Activated CD4-positive, alpha-beta T cell treated with anti-CD3 and anti-CD28 coated beads, Interleukin-2, amount 10 ng/mL, durations not matched to agents 24 days and 14 days (primary cell): ENCODE data around the gene WDR7. TPM values are rescaled to one million over a fixed set of nuclear protein-coding genes. Genes with fewer than 3 reads are reported as not detected.

ENCODE experiments used
- DNase-seq: peaks from one replicate; pipeline ENCODE4 v3.0.0; 2022
- H3K27ac Mint-ChIP-seq: one replicate; pipeline ENCODE4 v1.8.0; 2022; ENCODE audit warnings: mild to moderate bottlenecking, mixed read lengths
- H3K27me3 Mint-ChIP-seq: one replicate; pipeline ENCODE4 v1.8.0; 2022; ENCODE audit warnings: mixed read lengths
- H3K36me3 Mint-ChIP-seq: one replicate; pipeline ENCODE4 v1.8.0; 2022; ENCODE audit warnings: low read depth, mild to moderate bottlenecking, mixed read lengths
- H3K4me1 Mint-ChIP-seq: one replicate; pipeline ENCODE4 v1.8.0; 2021; ENCODE audit warnings: mixed read lengths
- H3K4me3 Mint-ChIP-seq: one replicate; pipeline ENCODE4 v1.8.0; 2022; ENCODE audit warnings: mild to moderate bottlenecking, moderate library complexity, mixed read lengths
- H3K9me3 Mint-ChIP-seq: one replicate; pipeline ENCODE4 v1.8.0; 2021; ENCODE audit warnings: mixed read lengths
- intact Hi-C: fragments of 100-400 bp; cut with micrococcal nuclease; formaldehyde crosslinking; loops from one replicate; pipeline ENCODE4 v1.15.1; 2023
- total RNA-seq: library from RNA; stranded (reverse); gene quantifications from 2 replicates; pipeline ENCODE4 v1.2.3, GENCODE V29; 2022

Gene WDR7
- total RNA-seq, 1 donor from 2014 or later: 26.0 TPM

DNA sequence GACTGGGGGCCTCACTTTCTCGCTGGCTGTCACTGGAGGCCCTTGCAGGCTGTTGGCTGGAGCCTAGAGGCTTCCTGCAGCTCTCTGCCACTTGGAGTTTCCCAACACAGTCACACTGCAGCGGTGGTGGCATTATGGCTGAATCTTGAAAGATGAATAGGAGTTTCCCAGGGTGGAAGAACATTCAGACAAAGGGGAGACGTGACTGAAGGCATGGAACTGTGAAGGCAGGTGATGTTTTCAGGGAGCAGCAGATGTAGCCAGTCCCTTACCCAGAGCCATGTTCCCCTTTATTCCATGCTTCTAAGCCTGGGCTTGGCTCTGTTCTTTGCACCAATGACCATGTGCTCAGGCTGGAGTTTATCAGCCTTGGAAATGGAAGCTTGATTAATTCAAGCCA is 389.0 kb downstream of the WDR7 start:
- Mint-ChIP-seq H3K27ac (no peak overlapping the region), H3K27me3 (peaks cover 3% of the 10 kb centered on the region), H3K9me3 (peaks cover 9% of the 10 kb centered on the region), H3K4me1 (no peaks in the 10 kb centered on the region), H3K4me3 (no peak overlapping the region), H3K36me3 (no peaks in the 10 kb centered on the region)
- DNase-seq: no peak
- intact Hi-C loops: no loop called here

- H3K27ac Mint-ChIP-seq: no peak overlapping the region
- peaks cover 3% of the 10 kb centered on the region for H3K27me3 Mint-ChIP-seq
- H3K36me3 Mint-ChIP-seq: no peaks in the 10 kb centered on the region
- no peak for DNase-seq
- intact Hi-C loops: no loop called here
- H3K9me3 Mint-ChIP-seq: peaks cover 13% of the 10 kb centered on the region
- H3K4me1 Mint-ChIP-seq: no peaks in the 10 kb centered on the region
- no peak overlapping the region for H3K4me3 Mint-ChIP-seq
Measured at GRCh38 chr18:57043241-57043640, 392.1 kb downstream of the WDR7 start.

DNA sequence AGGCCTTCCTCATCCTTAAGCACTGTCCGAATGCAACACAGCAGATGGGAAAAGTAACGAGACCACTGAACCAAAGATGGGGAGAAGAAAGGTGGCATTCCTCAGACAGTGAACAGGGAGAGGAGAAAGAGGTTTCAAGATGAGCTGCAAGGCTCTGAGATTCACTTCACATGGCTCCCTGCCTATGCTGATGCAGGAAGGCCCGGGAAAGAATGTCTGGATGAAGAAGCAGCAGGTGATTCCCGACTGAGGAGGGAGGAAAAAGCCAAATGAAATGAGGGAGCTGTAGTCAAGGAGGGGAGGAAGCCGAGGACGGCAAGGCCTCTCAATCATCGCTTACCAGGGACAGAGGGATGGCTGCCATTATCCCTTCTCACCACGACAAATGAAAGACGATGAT is 397.2 kb downstream of the WDR7 start:
- Mint-ChIP-seq H3K27me3 (peaks cover 3% of the 10 kb centered on the region), H3K4me3 (no peak overlapping the region), H3K4me1 (no peaks in the 10 kb centered on the region), H3K36me3 (no peaks in the 10 kb centered on the region), H3K9me3 (peaks cover 10% of the 10 kb centered on the region), H3K27ac (no peak overlapping the region)
- intact Hi-C loops: no loop called here
- DNase-seq: no peak

GRCh38 chr18:57048859-57049258 is 397.7 kb downstream of the WDR7 start:
- H3K9me3 Mint-ChIP-seq: peaks cover 10% of the 10 kb centered on the region
- no peak for DNase-seq
- intact Hi-C loops: no loop called here
- no peaks in the 10 kb centered on the region for H3K36me3 Mint-ChIP-seq
- H3K27me3 Mint-ChIP-seq: peaks cover 3% of the 10 kb centered on the region
- no peak overlapping the region for H3K4me3 Mint-ChIP-seq
- H3K27ac Mint-ChIP-seq: no peak overlapping the region
- H3K4me1 Mint-ChIP-seq: no peaks in the 10 kb centered on the region

- Mint-ChIP-seq H3K4me3 (no peak overlapping the region), H3K36me3 (no peaks in the 10 kb centered on the region)
- DNase-seq: no peak
Measured at GRCh38 chr18:57050310-57050949, 399.3 kb downstream of the WDR7 start.

GRCh38 chr18:57051021-57051656 is 400.0 kb downstream of the WDR7 start:
- Mint-ChIP-seq H3K4me3 (no peak overlapping the region), H3K27me3 (no peaks in the 10 kb centered on the region), H3K4me1 (no peaks in the 10 kb centered on the region), H3K9me3 (peaks cover 7% of the 10 kb centered on the region), H3K36me3 (no peaks in the 10 kb centered on the region), H3K27ac (no peak overlapping the region)
- DNase-seq: no peak
- intact Hi-C loops: no loop called here

More at GRCh38 chr18:57050310-57050949, 399.3 kb downstream of the WDR7 start:
- H3K27me3 Mint-ChIP-seq: no peaks in the 10 kb centered on the region
- no peak overlapping the region for H3K27ac Mint-ChIP-seq
- intact Hi-C loops: no loop called here
- no peaks in the 10 kb centered on the region for H3K4me1 Mint-ChIP-seq
- peaks cover 9% of the 10 kb centered on the region for H3K9me3 Mint-ChIP-seq

DNA sequence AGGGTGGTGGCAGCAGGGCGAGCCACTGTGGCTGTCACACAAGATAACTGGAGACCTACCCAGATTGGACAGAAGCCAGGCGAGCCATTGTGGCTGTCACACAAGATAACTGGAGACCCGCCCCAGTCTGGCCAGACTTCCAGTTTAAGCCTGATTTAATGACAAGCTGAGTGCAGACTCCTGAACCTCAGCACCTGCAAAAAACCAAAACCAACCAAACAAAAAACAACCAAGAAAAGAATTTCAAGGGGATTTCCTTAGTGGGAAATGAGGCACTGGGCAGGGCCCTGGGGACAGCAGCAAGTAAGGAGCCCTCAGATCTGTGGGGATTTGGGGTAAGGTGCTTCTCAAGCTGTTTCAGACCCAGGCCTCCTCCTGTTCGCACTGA is 400.5 kb downstream of the WDR7 start:
- intact Hi-C loops: no loop called here
- Mint-ChIP-seq H3K4me3 (no peak overlapping the region), H3K4me1 (no peaks in the 10 kb centered on the region), H3K27me3 (no peaks in the 10 kb centered on the region), H3K9me3 (peaks cover 5% of the 10 kb centered on the region), H3K36me3 (no peaks in the 10 kb centered on the region), H3K27ac (no peak overlapping the region)
- no peak for DNase-seq

DNA sequence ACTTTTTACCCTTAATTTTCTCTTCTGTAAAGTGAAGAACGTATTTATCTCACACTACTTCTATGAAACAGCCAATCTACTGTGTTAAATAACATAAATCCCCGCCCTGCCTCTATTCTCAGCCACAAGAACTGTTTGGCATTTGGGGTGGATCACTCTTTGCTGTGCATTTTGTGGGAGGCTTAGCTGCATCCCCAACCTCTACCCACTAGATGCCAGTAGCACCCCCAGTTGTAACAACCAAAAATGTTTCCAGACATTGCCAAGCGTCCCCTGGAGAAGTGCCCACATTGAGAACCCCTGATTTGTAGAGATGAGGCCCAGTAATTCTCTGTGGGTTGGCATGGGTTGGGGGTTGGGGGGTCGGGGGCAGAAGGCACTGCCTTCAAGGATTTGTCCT is 401.0 kb downstream of the WDR7 start:
- Mint-ChIP-seq H3K27ac (no peak overlapping the region), H3K4me3 (no peak overlapping the region), H3K4me1 (no peaks in the 10 kb centered on the region), H3K9me3 (peaks cover 5% of the 10 kb centered on the region), H3K27me3 (no peaks in the 10 kb centered on the region), H3K36me3 (no peaks in the 10 kb centered on the region)
- intact Hi-C loops: no loop called here
- no peak for DNase-seq

- peaks cover 5% of the 10 kb centered on the region for H3K9me3 Mint-ChIP-seq
- no peak overlapping the region for H3K27ac Mint-ChIP-seq
- DNase-seq: no peak
- H3K27me3 Mint-ChIP-seq: no peaks in the 10 kb centered on the region
- no peaks in the 10 kb centered on the region for H3K4me1 Mint-ChIP-seq
- no peak overlapping the region for H3K4me3 Mint-ChIP-seq
- H3K36me3 Mint-ChIP-seq: no peaks in the 10 kb centered on the region
- intact Hi-C loops: no loop called here
Measured at GRCh38 chr18:57052759-57053158, 401.6 kb downstream of the WDR7 start.

- H3K27me3 Mint-ChIP-seq: no peaks in the 10 kb centered on the region
- no peaks in the 10 kb centered on the region for H3K4me1 Mint-ChIP-seq
- H3K4me3 Mint-ChIP-seq: no peak overlapping the region
- H3K27ac Mint-ChIP-seq: no peak overlapping the region
- no peaks in the 10 kb centered on the region for H3K36me3 Mint-ChIP-seq
- no peak for DNase-seq
- intact Hi-C loops: no loop called here
- H3K9me3 Mint-ChIP-seq: peaks cover 5% of the 10 kb centered on the region
Measured at GRCh38 chr18:57054891-57055290, 403.7 kb downstream of the WDR7 start.

DNA sequence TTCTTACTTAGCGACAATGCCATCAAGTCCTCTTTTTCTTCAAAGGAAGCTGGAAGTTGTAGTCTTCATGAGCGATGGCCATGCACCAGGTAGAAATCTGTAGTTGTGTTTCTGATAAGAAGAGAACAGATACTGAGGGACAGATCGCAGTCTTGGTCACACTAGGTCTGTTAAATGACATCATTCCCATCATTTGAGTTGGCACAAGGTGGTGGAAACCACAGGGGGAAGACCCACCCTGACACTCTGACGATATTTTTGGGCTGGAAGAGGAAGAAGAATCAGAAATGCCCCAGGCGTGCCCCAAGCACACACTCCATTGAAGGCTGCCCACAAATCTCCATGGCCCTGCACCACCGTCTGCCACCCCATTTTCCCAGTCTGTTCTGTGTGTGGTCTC is 406.7 kb downstream of the WDR7 start:
- Mint-ChIP-seq H3K36me3 (no peaks in the 10 kb centered on the region), H3K27ac (no peak overlapping the region), H3K4me3 (no peak overlapping the region), H3K4me1 (no peaks in the 10 kb centered on the region), H3K27me3 (no peaks in the 10 kb centered on the region), H3K9me3 (peaks cover 5% of the 10 kb centered on the region)
- intact Hi-C loops: no loop called here
- no peak for DNase-seq

DNA sequence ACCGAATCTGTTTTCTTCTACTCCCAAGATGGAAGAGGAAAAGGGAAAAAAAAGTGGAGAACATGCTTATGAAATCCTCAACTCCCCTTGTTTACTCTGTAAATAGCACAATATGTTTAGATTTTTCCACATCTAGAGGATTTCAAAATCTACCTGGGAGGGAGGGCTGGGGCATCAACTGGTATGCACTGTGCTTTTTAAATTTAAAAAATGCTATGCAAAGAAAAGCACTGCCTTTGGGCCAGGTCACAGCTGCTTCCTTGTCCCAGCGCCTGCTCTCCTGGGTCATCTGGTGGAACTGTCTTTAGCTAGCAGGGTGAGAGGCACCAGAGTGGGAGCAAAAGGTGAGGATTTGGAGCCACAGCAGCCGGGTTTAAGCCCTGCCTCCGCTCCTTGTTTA is 407.6 kb downstream of the WDR7 start:
- Mint-ChIP-seq H3K9me3 (peaks cover 5% of the 10 kb centered on the region), H3K27me3 (no peaks in the 10 kb centered on the region), H3K36me3 (no peaks in the 10 kb centered on the region), H3K4me1 (no peaks in the 10 kb centered on the region), H3K4me3 (no peak overlapping the region), H3K27ac (no peak overlapping the region)
- intact Hi-C loops: no loop called here
- no peak for DNase-seq

- no peak overlapping the region for H3K4me3 Mint-ChIP-seq
- no peaks in the 10 kb centered on the region for H3K4me1 Mint-ChIP-seq
- intact Hi-C loops: no loop called here
- H3K27me3 Mint-ChIP-seq: no peaks in the 10 kb centered on the region
- DNase-seq: no peak
- H3K36me3 Mint-ChIP-seq: no peaks in the 10 kb centered on the region
- peaks cover 5% of the 10 kb centered on the region for H3K9me3 Mint-ChIP-seq
- H3K27ac Mint-ChIP-seq: no peak overlapping the region
Measured at GRCh38 chr18:57059366-57059765, 408.2 kb downstream of the WDR7 start.

DNA sequence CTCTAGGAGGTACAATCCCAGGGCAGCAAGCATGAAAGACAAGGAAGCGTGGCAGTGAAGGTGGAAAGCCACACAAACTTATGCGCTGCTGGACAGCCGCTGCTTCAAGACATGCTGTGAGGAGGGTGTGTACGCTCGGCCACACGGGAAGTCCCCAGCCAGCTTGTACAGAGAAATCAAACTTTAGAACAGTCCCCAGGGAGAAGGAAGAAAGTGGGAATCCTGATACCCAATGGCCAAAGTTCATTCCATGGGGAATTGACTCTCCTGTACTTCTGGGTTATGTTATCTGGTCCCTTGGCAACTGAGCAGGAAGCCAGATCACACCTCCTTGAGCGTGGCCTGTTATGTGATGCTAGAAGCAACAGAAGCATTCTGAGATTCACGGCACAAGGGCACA is 409.7 kb downstream of the WDR7 start:
- Mint-ChIP-seq H3K36me3 (no peaks in the 10 kb centered on the region), H3K4me3 (no peak overlapping the region), H3K27ac (no peak overlapping the region), H3K4me1 (no peaks in the 10 kb centered on the region), H3K27me3 (no peaks in the 10 kb centered on the region), H3K9me3 (no peaks in the 10 kb centered on the region)
- intact Hi-C loops: no loop called here
- DNase-seq: no peak

GRCh38 chr18:57062178-57062577 is 411.0 kb downstream of the WDR7 start:
- H3K36me3 Mint-ChIP-seq: no peaks in the 10 kb centered on the region
- no peak overlapping the region for H3K4me3 Mint-ChIP-seq
- H3K4me1 Mint-ChIP-seq: no peaks in the 10 kb centered on the region
- DNase-seq: no peak
- intact Hi-C loops: no loop called here
- no peaks in the 10 kb centered on the region for H3K27me3 Mint-ChIP-seq
- H3K9me3 Mint-ChIP-seq: no peaks in the 10 kb centered on the region
- no peak overlapping the region for H3K27ac Mint-ChIP-seq
